LoVo (cell line): ENCODE measurements around the gene TMEM128.
"Not testable (repeated sequence)": the region's sequence is repeated elsewhere in the genome, so short reads cannot be mapped to it uniquely, and the experiment has no call there.

Experiments used
- DNase-seq: peaks from one replicate; pipeline ENCODE4 v3.0.0-alpha.2; 2016; ENCODE audit warnings: low spot score

Gene TMEM128

GRCh38 chr4:4188557-4188956, 59.5 kb downstream of the TMEM128 start:
- DNase-seq = not testable (repeated sequence)
